HepG2 (cell line): ENCODE measurements around the gene FOXA3. TPM values are rescaled to one million over a fixed set of nuclear protein-coding genes. Genes with fewer than 3 reads are reported as not detected.

ENCODE experiments used
- ELF4 ChIP-seq: sonication (generic); formaldehyde crosslinking; IDR thresholded peaks from 2 replicates; pipeline ENCODE4 v1.5.0; 2020; ENCODE audit warnings: missing genetic modification reagents, mild to moderate bottlenecking, moderate library complexity, borderline replicate concordance
- FOXO4 ChIP-seq: sonication (generic); formaldehyde crosslinking; conservative IDR thresholded peaks from 2 replicates; pipeline ENCODE4 v1.8.1; 2023; ENCODE audit warnings: missing genetic modification reagents
- HNF4G ChIP-seq, 2 experiments: sonication (generic) in 1 of 2; formaldehyde crosslinking in 1 of 2; IDR thresholded peaks; 2 replicates each; pipeline versions ENCODE4 v1.4.0 to v1.6.1; 2011 to 2020; ENCODE audit warnings: borderline replicate concordance in 2 of 2, low read depth in 2 of 2, mild to moderate bottlenecking in 2 of 2, low read length in 1 of 2, missing genetic modification reagents in 1 of 2, moderate library complexity in 1 of 2
- NR2F1 ChIP-seq, 2 experiments: fragments of 450-650 bp in 1 of 2; formaldehyde crosslinking in 1 of 2; IDR thresholded peaks; 2 replicates each; pipeline versions ENCODE4 v1.5.0 to v1.6.1; 2016 to 2020; ENCODE audit warnings: mild to moderate bottlenecking in 1 of 2, missing compliant biosample characterization in 1 of 2, missing genetic modification reagents in 1 of 2, moderate library complexity in 1 of 2
- SOX5 ChIP-seq: IDR thresholded peaks from 2 replicates; pipeline ENCODE4 v1.6.1; 2016; ENCODE audit warnings: borderline replicate concordance
- TBP ChIP-seq: sonication (generic); formaldehyde crosslinking; IDR thresholded peaks from 2 replicates; pipeline ENCODE4 v1.5.0; 2020; ENCODE audit warnings: missing genetic modification reagents
- THAP7 ChIP-seq: sonication (generic); formaldehyde crosslinking; IDR thresholded peaks from 2 replicates; pipeline ENCODE4 v1.8.1; 2023; ENCODE audit warnings: mild to moderate bottlenecking, missing genetic modification reagents
- THAP9 ChIP-seq: sonication (generic); formaldehyde crosslinking; IDR thresholded peaks from 2 replicates; pipeline ENCODE4; 2020; ENCODE audit warnings: missing genetic modification reagents, mild to moderate bottlenecking, borderline replicate concordance
- ZBTB26 ChIP-seq: IDR thresholded peaks from 2 replicates; pipeline ENCODE4 v1.6.1; 2016; ENCODE audit warnings: missing compliant biosample characterization, missing genetic modification reagents, borderline replicate concordance
- ZFP62 ChIP-seq: sonication (generic); formaldehyde crosslinking; IDR thresholded peaks from 2 replicates; pipeline ENCODE4 v1.4.0; 2020; ENCODE audit warnings: missing genetic modification reagents
- ZNF329 ChIP-seq: sonication (generic); formaldehyde crosslinking; IDR thresholded peaks from 2 replicates; pipeline ENCODE4 v1.9.0; 2021; ENCODE audit warnings: low read depth, mild to moderate bottlenecking, missing genetic modification reagents
- ZNF569 ChIP-seq: sonication (generic); formaldehyde crosslinking; IDR thresholded peaks from 2 replicates; pipeline ENCODE4 v1.5.0; 2020; ENCODE audit warnings: mild to moderate bottlenecking, missing genetic modification reagents, moderate library complexity, borderline replicate concordance
- ZNF629 ChIP-seq: sonication (generic); formaldehyde crosslinking; conservative IDR thresholded peaks from 2 replicates; pipeline ENCODE4 v1.5.0; 2020; ENCODE audit warnings: missing genetic modification reagents
- ZNF639 ChIP-seq: conservative IDR thresholded peaks from 2 replicates; pipeline ENCODE4 v1.6.1; 2018; ENCODE audit warnings: missing genetic modification reagents
- ZNF776 ChIP-seq: sonication (generic); formaldehyde crosslinking; IDR thresholded peaks from 2 replicates; pipeline ENCODE4 v1.4.0; 2020; ENCODE audit warnings: mild to moderate bottlenecking, missing genetic modification reagents
- ZNF800 ChIP-seq: sonication (generic); formaldehyde crosslinking; IDR thresholded peaks from 2 replicates; pipeline ENCODE4 v1.4.0; 2020; ENCODE audit warnings: missing genetic modification reagents
- ZNF839 ChIP-seq: sonication (generic); formaldehyde crosslinking; IDR thresholded peaks from 2 replicates; pipeline ENCODE4 v1.4.0; 2020; ENCODE audit warnings: missing genetic modification reagents, mild to moderate bottlenecking, borderline replicate concordance
- polyA plus RNA-seq, 8 experiments: library from polyadenylated mRNA; depleted of rRNA in 3 of 8; stranded (reverse) in 7 of 8; unstranded in 1 of 8; fragments of >200 nt; fragmentation: Illumina TruSeq in 4 of 8; extraction: Trizol in 4 of 8; gene quantifications; 2 replicates each; pipeline versions ENCODE4 v1.2.1 to v1.2.3, GENCODE V29; 2011 to 2016; ENCODE audit warnings: low read depth in 4 of 8, missing spikeins in 1 of 8, mixed read lengths in 1 of 8; ENCODE audit not compliant: insufficient read depth in 1 of 8
- total RNA-seq, 5 experiments: library from RNA; depleted of rRNA; stranded (reverse); fragments of >200 nt; fragmentation: Illumina TruSeq; extraction: Trizol; gene quantifications; 2 replicates each; pipeline ENCODE4 v1.2.3, GENCODE V29; 2016; ENCODE audit warnings: low read depth in 1 of 5

The FOXA3 gene
- total and polyA plus RNA-seq, 2 of the 13 experiments (the other 11 are each of a cell fraction or from before 2014, with no cell fraction given): 29.8 to 47.6 TPM

GRCh38 chr19:45885556-45886426 lies 21.7 kb downstream of the FOXA3 start, which contains the start of gene IRF2BP1 (continued):
- TF ChIP-seq ZNF800: no peak; the same call in 1 of the 2 replicates
- peak; percentile 74; the same call in 1 of the 2 replicates for TF ChIP-seq ZNF776 (CRISPR knock-in tag)
- TF ChIP-seq THAP7 (CRISPR knock-in tag): no peak
- TF ChIP-seq THAP9 (CRISPR knock-in tag): no peak
- no peak for TF ChIP-seq ZBTB26 (CRISPR knock-in tag)
- no peak for TF ChIP-seq ZNF839 (CRISPR knock-in tag)
- TF ChIP-seq ZFP62 (CRISPR knock-in tag): no peak
- TF ChIP-seq HNF4G (IDR thresholded peaks at IDR 0.05; ENCODE audit: borderline replicate concordance, low read depth, low read length): peak; percentile 35; the same call in 1 of the 2 replicates
- no peak; the same call in 1 of the 2 replicates for TF ChIP-seq HNF4G (CRISPR knock-in tag; IDR thresholded peaks at IDR 0.05; ENCODE audit: borderline replicate concordance, low read depth)
- no peak for TF ChIP-seq NR2F1 (CRISPR knock-in tag; IDR thresholded peaks at IDR 0.05)
- no peak for TF ChIP-seq ELF4 (CRISPR knock-in tag)
- no peak for TF ChIP-seq SOX5 (CRISPR knock-in tag)
- no peak for TF ChIP-seq ZNF329 (CRISPR knock-in tag)
- peak; percentile 82; the same call in 1 of the 2 replicates for TF ChIP-seq FOXO4
- peak; percentile 85 for TF ChIP-seq ZNF639 (CRISPR knock-in tag)
- TF ChIP-seq TBP (CRISPR knock-in tag): no peak
- TF ChIP-seq ZNF569 (CRISPR knock-in tag): no peak
- TF ChIP-seq ZNF629 (CRISPR knock-in tag): no peak
